NOMO-1 treated with DMSO at 0.1 percent for 48 hours (cell line): ENCODE data around the gene ISLR.

Source experiments
- DNase-seq: peaks from one replicate; lab custom pipeline; 2025; ENCODE audit not compliant: unreplicated experiment; lab: John Stamatoyannopoulos, UW

Gene ISLR

DNA sequence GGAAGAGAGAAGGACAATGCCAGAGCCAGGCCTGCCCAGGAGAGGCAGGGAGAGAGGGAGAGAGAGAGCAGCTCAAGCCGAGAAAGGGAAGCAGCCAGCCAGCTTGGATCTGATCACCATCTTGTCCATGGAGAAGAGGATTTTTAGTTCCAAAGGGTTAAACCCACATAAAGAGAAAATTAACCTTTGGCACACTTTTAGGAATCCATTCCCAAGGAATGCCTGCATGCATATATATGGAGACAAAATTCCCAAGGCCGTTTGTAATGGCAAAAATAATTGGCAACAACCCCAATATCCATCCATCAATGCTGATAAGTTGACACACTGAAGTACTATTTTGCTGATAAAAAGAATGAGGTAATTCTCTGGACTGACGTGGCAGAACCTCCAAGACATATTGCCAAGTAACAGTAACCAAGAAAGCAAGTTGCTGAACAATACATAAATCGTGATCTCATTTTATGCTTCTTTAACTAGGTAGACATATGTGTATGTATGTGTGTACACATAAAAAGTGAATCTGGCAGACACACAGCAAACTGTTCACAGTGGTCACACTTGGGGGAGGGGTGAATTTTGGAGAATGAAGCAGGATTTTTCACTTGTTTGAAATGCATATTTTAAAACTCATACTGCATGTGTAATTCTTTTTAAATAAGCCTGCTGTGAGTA is 36.6 kb downstream of the ISLR start:
- DNase-seq = no peak

DNA sequence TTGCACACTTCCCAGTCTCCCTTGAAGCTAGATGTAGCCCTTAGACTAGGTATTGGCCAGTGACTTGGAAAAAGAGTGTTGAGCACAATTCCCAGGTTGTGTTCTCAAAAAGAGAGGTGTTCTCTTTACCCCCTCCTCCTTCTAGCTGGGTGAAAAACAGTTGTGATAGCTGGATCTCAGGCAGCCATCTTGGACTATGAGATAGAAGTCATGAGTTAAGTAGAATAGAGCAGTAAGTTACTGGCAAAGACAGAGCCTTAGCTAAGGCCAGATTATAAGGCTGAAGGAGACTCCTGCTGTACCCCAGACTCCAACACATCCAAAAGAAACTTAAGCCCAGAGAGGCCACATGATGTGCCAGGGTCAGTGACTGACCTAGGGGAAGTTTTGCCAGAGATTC is 37.2 kb downstream of the ISLR start:
- DNase-seq = no peak

DNA sequence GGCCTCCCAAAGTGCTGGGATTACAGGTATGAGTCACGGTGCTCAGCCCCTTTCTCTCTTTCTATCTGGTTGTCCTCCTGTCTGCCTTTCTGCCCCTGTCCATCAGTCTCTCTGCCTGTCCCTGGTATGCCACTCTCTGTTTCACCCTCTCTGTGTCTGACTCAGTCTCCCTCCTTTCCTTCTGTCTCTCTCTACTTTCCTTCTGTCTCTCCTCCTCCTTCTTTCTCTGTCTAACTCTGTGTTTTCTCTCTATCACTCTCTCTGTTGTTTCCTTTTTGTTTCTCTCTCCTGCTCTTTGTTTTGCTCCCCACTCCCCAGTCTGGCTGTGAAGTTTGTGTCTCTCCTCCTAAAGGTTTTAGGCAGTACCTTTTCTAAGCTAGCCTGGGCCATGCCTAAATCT is 38.1 kb downstream of the ISLR start:
- DNase-seq = no peak

DNA sequence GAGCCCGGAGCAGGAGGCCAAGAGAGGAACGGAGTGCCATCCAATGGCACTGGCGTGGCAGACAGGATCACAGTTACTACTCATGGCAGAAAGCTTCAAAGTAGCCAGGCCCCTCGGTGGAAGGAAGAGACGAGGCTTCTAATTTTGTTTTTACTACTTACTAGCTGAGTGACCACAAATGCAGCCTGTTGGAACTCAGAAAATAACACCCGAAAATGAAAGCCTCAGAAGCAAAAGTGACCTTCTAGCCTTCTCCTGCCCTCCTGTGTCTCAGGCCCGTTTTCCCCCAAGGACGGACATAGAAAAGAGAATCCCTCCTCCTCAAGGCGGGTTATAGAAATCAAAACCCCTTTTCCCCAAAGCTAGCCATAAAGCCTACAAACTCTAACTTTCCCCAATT is 39.0 kb downstream of the ISLR start:
- no peak for DNase-seq

DNA sequence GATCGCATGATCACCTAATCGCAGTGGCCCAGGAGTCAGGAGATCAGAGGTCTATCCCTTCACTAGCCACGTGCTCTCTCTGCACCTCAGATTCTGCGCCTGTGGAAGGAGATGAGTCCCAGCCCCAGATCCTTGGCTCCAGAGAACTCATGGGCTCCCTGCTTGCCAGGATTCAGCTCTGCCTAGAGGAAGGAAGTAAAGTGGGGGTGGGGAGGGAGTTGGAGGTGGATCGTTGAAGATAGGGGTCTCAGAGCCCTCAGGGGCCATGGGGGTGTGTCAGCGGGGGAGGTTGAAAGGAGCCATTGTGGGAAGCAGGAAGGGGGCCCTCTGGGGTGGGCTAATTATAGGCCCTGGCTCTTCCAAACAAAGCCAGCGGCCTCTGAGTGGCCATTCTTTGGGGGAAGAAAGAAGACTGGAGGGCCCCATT is 40.4 kb downstream of the ISLR start:
- no peak for DNase-seq

DNA sequence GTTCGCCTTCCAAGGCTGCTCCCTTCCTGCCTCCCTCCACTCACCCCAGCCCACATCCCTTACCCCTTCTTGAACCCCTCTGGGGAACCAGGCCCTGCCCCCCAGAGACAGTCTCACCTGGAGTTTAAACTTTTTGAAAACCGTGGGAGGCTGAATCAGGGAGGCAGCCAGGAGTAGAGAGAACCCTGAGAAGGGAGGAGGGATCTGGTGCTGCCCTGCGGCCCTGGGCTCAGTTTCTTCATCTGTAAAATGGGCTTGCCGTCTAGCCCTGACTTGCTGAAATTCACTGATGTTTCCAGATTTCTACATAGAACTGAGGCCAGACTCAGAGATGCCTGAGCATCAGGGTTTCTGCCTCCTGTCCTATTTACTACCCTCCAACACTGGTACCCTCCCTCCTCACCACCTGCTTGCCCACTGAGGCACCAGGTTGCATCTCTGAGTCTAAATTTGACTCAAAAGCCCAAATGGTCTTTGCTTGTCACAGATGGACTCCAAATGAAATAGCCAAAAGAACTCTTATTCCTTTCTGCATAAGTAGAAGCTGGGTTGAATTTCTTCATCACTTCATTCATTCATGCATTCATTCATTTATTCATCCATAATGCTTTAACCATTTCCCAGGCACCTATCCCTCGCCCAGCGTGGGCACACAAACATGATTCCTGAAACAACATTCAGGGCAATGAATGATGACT is 41.0 kb downstream of the ISLR start:
- DNase-seq = no peak

DNA sequence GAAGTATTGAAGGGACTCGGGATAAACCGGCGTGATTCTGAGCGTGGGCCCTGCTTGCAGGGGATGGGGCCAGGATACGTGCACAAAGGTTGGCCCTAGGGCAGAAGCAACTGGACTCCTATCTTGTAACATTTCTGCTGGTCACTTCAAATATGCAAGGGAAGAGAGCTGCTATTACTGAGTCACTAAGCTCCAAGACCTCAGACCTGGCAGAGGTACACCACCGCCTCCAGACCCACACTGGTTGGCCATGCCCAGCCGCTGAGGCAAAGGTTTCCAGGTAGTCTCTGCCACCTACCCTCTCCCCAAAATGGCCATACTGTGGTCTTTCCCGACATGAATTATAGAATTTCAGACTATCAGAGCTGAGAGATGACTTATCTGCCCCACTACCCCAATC is 42.4 kb downstream of the ISLR start:
- DNase-seq = no peak

DNA sequence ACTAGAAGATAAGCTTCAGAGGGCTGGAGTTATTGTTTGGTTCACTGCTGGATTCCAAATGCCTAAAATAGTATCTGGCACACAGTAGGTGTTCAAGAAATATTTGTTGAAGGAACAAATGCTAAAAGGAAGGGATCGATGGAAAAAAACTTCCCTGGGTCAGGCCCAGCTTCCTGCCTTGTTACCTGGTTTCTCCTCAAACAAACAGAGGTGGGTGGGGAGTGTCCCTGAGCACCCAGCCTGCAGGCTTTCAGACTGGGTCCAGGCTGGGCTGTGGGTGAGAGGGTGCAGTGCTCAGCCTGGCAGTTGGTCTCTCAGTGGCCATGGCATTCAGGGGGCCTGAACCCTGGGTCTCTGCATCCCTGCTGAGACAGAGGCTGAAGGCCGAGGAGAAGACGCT is 43.4 kb downstream of the ISLR start:
- DNase-seq = no peak

DNA sequence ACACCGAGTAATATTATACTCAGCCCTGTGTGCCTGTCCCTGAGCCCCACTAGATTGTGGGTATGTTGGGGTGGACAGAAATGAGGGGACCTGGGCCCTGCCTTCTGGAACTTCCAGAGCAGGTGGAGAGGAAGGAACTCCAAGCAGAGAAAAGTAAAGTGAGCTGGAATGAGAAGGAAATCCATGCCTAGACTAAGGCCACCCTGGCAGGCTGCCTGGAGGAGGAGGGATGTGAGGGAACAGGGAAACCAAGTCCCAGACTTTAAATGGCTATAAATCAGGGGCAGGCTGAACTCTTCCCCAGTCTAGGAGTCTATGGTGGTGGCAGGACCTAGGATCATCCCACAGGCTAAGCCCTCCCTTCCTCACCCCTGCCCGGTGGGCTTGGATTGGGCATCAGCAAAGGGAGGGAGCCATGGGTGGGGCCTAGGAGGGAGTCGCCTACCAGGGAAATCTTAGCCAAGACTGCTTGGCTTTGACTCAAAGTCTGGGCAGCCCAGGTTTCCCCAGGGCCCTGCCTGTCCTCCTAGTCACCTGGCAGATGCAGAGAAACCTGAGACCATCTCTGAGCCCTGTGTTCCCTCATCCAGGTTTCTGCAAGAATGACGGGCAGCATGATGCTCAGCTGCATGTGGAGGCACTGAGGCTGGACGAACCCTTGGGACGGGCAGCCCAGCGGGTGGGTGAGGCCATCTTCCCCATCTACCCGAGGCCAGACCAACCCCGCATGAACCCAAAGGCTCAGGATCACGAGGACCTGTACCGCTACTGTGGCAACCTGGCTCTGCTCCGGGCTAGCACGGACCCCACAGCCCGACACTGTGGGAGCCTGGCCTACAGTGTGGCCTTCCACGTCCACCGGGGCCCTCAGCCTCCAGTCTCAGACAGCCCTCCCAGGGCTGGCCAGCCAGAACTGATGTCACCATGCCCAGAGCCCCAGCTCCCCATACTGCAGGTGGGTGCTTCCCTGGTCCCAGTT is 44.7 kb downstream of the ISLR start:
- no peak for DNase-seq

DNA sequence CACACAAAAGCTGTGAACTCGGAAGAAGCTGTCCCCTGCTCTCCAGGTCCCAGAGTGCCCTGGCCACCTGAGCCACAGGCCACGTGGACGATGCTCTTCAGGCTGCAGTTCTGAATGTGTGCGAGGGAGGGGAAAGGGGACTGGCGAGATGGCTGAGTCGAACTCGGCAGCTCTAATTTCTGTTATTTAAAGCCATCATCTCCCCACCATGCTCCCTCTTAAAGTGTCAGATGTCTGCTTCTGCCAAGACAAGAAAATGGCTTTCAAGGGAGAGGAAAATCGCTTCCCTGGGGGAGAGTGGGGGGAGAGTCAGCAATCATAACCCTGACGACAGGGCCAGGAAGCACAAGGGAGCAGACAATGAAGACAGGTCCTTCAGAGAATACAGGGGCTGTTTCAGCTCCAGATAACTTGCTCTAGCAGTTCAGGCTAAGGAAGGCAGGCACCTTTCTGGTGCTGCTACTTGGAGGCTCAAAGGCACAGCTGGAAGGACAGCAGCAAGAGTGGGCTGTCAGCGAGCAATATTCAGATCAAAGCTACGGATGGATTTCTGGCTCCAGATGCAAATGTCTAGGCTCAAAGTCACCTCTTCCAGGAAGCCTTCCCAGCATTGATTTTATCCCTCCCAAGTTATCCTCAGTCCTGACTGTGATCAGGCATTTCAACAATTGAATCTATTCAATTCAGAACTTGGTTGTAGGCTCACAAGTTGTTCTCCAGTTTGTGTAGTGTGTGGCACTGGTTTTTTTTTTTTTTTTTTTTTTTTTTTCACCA is 47.2 kb downstream of the ISLR start:
- no peak for DNase-seq

DNA sequence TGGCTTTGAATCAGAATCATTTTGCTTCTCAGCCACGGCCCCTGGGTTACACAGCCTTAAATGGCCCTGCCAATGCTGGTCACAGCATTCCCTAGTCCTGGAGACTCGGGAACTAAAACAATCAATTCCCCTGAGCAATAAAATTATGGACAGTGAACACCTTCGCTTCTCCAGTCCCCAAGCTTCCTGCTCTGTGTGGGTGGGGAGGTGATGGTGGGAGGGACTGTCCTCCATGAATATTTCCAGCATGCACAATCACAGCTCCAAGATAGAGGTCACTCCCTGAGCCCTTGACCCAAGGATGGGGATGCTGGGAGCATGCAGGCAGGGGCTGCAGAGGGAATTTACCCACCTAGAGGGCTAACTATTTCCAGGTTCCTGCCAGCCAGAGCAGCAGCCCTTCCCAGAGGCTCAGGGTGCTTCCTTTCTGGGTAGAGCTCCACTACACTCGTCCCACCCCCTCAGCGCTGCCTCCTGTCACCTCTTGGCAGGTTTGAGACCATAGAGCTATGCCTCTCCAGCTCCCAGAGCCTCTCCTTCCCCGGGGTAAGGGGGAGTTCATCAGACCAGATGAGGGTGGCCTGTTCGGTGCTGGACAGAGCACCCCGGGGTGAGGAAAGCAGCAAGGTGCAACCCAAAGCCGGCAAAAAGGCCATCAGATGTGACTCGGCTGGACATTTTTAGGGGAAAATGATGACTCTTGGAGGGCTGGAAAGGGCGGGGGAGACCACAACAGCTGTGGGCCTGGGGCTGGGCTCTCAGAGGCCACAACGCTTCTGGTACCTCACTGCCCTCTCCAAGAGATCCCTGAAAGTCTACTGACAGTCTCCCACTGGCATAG is 48.1 kb downstream of the ISLR start:
- no peak for DNase-seq

DNA sequence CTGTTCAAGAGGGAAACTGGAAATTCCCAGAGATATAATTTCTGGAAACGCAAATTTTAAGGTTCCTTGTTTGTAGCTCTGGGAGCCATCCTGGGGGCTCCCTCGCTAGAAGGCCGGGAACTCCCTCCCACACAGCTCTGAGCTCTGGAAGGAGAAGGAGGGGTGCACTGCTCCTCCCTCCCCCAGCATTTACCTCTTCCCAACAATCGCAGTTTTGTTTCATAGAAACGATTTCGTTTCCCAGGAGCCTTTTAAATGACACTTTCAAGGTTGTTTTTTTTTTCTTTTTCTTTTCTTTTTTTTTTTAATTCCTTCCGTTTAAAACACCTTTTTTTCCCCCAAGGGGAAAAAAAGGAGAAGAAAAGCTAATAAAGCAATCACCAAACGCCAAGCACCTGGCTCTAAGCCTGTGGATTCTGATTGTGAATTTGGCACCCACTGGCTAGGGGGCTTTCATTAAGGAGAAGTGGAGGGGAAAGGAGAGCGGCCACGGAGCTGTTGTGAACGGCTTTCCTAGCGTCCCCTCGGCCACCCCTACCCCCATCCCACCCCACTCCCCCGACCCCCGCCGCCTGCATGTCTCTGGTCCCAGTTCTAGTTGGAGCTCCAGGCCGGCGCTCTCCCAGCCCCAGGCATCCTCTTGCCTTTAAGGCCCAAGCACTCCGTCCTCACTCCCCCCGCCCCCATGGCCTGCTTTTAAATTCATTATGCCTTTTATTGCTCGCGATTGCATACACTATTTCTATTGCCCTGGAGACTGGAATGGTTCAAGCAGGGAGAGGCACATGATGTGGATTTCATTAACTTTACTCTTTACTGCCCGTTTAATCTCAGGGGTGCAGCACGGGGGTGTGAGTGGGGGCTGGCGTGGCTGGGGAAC is 49.0 kb downstream of the ISLR start:
- no peak for DNase-seq

DNA sequence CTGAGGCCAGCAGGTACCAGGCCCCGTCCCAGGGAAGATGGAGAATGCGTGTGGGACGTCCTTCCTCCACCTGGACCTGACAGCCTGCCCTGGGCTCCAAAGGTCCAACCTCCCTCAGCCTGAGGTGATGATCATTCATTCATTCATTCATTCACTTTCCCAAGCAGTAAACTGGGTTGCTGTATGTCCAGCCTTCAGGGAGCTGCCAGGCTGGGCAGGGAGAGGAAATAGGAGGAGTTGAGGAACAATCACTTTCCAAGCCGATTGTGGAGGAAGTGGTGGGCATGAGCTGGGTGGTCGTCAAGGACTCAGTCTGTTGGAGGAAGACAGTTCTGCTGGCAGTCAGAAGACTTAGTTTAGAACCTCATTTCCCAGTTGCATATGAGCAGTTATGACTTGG is 52.4 kb downstream of the ISLR start:
- DNase-seq = no peak
